ENCODE measurements around the gene SERPINC1.

GRCh38 chr1:173869021-173869359, 48.1 kb downstream of the SERPINC1 start:
- TF ChIP-seq CTCF (IDR thresholded peaks at IDR 0.05) (no peak), POLR2A (IDR thresholded peaks at IDR 0.05; ENCODE audit: low read depth) (no peak), POLR2AphosphoS5 (IDR thresholded peaks at IDR 0.05) (no peak), EP300 (IDR thresholded peaks at IDR 0.05) (no peak)
